HG02981 (cell line): ENCODE measurements around the gene NKPD1.

ENCODE experiments used
- ATAC-seq: cut with Tn5 transposase; IDR thresholded peaks from one replicate; pipeline ENCODE4 v1.9.1; 2021; ENCODE audit warnings: mild to moderate bottlenecking, moderate library complexity; ENCODE audit not compliant: unreplicated experiment

NKPD1 gene

GRCh38 chr19:45173816-45174215 is 13.0 kb upstream of the NKPD1 start:
- ATAC-seq: no peak

GRCh38 chr19:45172611-45173208 is 11.9 kb upstream of the NKPD1 start:
- ATAC-seq: no peak

GRCh38 chr19:45172173-45172572 is 11.4 kb upstream of the NKPD1 start:
- ATAC-seq: no peak

DNA sequence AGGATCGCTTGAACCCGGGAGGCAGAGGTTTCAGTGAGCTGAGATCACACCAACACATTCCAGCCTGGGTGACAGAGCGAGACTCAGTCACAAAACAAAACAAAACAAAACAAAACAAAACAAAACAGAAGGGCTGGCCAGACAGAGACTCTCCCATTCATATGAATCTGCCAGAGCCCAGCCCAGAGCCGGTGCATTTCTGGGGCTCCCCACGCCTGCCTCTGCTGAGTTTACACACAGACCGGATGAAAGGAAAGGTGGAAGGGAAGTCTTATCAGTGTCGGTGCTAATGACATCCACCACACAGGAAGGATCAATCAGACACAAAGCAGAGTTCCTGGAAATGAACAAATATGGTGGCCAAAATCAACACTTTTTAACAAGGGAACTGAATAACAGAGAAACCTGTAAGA is 10.4 kb upstream of the NKPD1 start:
- no peak for ATAC-seq

GRCh38 chr19:45170146-45171106 is 9.6 kb upstream of the NKPD1 start:
- no peak for ATAC-seq

DNA sequence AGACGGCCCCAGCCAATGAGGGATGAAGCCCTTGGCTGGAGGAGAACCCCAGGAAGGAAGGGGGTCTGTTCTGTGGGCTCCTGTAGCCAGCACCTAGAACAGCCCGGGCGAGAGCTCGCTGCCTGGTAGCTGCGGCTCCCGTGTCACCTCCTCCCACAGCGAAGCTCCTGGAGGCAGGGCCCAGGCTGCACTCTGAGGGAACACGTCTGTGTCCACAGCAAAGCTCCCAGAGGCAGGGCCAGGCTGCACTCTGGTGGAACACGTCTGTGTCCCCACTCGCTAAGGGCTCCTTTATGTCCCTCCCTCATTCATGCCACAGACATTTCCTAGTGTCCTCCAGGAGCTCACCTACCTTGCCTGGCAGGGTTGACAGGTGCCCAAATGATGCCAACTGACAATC is 8.8 kb upstream of the NKPD1 start:
- ATAC-seq: no peak

DNA sequence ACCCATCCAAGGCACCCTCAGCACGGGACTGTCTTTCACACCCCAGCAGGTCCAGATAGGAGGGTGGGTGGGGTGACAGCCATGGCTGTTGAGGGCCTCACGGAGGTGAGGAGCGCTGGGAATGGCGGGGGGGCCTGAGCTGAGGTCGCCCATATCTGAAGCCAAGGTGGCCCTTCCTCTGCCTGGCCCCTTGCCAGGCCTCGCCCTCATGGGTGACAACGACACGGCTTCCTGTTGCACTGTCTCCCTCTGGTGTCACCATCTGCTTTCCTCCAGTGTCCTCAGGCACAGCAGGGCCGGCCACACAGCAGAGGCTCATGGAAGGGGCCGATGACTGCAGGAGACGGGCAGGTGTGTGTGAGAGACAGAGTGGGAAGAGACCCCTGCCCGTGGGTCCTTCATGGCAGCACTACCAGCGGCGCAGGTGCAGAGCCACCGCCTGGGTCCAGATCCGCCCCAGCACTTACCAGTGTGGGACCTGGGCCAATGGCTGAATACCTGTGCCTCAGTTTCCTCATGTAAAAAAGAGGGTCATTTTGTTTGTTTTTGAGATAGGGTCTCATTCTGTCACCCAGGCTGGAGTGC is 8.1 kb upstream of the NKPD1 start:
- ATAC-seq: no peak

DNA sequence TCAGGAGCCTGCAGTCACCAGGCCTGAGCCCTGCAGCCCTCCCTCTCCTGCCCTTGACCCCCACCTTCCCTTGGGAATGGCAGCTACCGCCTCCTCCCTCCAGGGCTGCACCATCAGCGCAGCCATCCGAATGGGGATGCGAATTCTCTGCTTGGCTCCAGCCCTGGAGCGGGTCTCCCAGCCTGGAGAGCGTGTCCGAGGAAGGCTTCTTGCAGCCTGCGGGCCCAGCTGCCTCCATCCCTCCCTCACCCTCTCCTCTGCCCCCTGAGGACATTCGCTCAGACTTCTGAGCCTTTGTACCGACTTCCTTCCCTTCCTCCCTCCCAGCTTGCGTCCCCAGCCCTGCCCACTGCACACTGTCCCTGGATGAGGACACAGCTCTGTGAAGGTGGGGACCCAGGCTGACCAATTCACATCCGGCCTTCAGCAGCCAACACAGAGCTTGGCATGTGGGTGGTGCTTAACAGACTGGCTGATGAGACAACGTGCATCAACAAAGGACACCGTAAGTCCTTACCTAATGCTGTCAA is 6.0 kb upstream of the NKPD1 start:
- no peak for ATAC-seq

GRCh38 chr19:45164577-45165335 is 4.0 kb upstream of the NKPD1 start:
- peak; percentile 55 for ATAC-seq

- no peak for ATAC-seq
These were observed 3.1 kb upstream of the NKPD1 start for GRCh38 chr19:45163751-45164460.

DNA sequence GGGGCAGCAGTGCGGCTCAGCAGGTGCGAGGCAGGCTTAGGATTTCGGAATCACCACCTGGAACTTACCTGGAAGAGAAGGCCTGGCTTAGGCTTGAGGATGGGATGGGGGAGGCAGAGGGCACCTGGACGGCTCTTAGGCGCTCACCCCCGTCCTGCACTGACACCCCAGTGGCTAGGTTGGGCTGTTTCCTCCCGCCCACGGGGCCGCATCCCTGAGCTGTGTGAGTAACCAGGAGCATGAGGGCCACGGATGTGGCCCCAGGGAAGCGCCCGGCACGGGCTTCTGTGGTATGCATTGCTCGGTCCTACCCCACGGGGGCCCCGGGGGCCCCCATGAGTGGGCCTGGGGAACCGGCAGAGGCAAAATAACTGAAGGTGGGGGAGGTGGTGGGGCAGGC is 2.4 kb upstream of the NKPD1 start:
- ATAC-seq: no peak

GRCh38 chr19:45162608-45163143 is 1.9 kb upstream of the NKPD1 start:
- ATAC-seq: no peak

DNA sequence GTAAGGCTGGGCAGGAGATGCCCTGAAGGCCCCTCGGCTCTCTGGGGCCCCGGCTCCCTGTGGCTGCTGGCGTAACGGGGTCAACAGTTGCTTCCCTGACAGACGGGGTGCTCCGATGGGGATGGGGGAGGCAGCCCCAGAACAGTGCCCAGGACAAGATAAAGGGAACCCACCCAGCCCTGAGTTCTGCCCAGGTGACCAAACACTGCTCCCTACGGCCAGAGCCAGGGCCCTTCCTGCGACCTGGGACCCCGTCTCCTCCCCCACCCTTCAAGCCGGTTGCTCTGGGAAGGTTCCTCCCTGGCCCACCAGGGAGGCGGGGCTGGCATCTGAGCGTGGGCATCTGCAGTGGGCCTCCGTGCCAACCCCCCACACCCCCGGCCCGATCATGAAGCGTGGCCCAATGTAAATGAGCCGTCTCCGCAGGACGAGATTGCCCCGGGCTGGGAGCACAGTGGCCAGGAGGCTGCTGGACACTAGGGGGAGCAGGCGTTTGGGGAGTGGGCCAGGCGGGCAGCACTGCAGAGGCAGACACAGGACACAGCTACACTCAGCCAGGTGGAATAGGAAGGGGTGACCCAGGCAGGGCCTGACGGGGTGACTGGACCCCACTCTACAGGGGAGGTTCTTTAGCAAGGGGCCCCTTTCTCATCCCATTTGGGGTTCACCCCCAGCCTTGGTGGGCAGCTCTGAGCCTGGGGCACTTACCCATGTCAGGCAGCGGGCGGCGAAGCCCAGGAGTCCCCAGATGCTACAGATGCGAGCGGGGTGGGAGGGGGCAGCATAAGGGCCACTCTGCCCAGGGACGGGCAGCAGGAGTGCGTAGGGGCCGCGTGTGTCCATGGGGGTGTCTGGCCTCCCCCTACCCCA is 1.2 kb upstream of the NKPD1 start:
- ATAC-seq: no peak

GRCh38 chr19:45159971-45160324 is 834 bp downstream of the NKPD1 start:
- ATAC-seq: no peak

DNA sequence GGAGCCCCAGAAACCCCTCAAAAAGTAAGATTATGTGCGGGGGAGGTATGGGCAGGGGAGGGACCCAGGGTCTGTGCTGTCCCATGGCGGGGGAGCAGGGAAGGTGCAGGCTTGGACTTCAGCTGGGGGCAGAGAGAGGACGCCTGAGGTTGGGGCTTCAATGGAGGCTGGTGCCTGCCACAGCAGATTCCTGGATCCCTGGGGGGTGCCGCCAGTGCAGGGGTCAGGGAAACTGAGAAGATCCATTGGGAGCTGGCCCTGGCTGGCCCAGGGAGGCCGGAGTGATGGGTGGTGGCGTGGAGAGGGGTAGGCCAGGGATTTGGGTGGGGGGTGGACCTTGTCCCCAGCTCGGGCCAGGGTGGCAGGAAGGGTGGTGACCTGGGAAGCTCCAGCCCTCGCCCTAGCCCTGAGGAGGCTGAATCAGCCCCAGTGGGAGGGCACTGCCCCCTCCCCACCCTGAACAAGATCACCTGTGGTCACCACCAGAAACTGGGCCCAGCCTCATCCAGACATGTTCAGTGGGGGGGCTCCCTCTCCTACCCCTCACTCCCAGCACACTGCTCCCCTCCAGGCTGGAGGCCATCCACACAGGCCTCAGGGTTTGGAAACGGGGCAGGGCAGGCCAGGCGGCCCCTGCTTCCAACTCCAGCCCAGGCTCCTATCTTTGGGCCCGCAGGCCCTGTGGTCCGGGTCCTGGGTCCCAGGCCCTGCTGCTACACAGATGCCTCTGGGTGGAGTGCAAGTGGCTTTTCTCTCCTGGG is 1.4 kb downstream of the NKPD1 start:
- ATAC-seq: no peak

GRCh38 chr19:45158503-45159209 is 2.1 kb downstream of the NKPD1 start:
- no peak for ATAC-seq

DNA sequence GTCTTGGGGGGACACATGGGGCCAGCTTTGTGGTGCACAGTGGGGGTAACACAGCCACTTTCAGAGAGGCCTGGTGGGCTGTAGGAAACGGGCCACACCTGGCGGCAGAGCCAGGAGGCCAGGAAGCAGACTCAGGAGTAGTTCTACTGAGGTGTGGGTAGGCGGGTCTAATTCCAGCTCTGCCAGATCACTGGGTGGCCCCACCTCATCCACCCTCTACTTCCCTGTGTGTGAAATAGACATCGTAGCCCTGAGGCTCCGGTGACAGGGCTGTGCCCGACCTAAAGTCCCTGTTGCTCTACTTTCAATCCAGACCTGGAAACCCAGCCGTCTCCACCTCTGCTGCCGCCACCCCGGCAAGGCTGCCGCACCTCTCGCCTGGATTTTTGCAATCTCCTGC is 4.0 kb downstream of the NKPD1 start:
- no peak for ATAC-seq
